NCI-H446 treated with DMSO at 0.1 percent for 48 hours (cell line): Measurements from ENCODE around the gene TMEM178B.
"Not testable (repeated sequence)": the region's sequence is repeated elsewhere in the genome, so short reads cannot be mapped to it uniquely, and the experiment has no call there.

Experiments used
- DNase-seq: peaks from one replicate; lab custom pipeline; 2025; lab: John Stamatoyannopoulos, UW

The TMEM178B gene

DNA sequence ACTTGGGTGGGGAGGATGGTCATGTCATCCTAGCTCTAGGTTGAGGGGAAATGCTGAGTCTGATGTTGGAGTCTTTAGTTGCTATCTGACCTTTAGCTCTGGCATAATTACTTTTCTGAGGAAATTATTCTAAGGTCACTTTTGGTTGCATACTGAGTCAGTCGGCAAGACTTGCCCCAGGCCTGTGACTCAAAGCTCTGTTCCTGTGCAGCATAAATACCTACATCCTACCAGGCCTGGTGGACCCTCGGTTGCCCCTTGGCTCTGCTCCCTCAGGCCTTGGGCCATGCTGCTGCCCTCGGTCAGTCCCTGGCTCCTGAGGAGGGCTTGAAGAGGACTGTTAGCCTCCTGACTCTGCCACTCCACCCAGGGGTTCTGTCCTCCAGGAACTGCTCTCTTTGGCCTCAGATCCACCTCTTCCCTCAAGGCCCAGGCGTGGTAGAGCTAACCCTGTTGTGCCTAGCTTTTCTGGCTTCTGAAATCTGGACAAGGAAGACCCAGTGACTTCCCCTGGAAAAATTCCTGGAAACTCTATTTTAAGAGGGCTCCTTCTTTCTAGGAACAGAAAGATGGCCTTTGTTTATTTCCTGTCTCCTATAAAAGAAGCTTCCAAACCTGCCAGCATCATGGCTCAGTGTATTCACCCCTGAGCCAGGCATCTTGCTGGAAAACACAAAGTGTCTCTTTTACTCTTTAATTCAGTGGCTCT is 71.2 kb downstream of the TMEM178B start:
- no peak for DNase-seq

DNA sequence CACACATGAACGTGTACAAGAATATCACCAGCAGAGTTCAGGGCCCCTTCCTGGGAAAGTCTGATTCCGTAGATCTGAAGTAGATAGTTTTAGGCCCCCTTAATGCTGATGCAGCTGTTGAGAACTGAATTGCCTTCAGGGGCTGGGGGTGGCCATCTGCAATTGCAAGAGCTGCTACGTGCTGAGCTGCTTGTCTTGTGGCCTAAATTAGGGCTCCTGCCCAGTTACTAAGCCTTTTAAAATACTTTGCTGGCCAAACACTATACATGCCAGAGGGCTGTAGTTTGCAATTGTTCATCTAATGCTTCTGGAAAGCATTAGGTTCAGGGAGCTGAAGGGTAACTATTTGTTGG is 71.7 kb downstream of the TMEM178B start:
- no peak for DNase-seq

DNA sequence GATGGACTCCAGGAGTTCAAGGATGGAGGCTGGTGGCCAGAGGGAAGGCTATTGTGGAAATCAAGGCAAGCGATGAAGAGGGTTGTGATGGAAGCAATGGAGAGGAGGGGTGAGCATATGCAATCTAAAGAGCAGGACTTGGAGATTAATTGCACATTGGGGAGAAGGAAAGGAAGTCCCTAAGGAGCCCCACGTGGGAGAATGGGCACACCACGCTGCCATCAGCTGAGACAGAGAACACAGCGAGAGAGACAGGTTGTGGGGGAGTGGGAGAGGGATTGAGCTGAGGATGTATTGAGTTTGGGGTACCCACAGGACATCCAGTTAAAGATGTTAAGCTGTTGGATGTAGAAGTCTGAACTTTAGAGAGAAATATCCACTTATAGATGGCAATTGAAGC is 73.6 kb downstream of the TMEM178B start:
- no peak for DNase-seq

DNA sequence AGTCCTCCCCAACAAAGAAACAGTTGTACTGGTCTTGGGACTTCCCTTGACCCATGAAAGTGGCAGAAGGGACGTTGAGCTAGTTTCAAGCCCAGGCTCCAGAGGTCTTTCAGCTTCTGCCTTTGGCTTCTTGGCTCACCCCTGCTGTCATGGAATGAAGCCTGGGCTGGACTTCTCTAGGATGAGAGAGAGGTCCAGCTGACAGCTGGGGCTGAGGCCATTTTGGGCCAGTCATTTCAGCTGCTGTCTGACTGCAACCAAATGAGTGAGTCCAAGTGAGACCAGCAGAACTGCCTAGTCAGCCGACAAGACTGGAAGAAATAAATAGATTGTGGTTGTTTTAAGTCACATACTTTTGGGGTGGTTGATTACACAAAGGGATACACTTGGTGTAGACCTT is 76.6 kb downstream of the TMEM178B start:
- no peak for DNase-seq

DNA sequence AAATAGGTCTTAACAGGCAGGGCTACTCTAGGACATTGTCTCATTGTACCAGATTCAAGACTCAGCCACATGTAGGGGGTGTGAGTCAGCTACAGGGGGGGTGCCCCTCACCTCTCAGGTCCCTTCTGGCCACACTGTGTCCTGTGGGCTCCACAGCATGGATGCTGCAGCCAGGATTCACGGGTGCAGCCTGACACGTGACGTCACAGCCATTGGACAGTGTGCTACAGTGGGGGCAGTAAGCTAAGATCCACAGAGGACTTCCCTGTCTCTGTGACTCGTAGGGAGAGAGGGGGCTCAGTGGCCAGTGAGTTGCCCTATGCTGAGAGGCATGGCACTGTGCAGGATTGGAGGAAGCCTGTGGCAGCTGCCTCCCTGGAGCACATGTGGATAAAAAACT is 77.9 kb downstream of the TMEM178B start:
- DNase-seq: no peak

DNA sequence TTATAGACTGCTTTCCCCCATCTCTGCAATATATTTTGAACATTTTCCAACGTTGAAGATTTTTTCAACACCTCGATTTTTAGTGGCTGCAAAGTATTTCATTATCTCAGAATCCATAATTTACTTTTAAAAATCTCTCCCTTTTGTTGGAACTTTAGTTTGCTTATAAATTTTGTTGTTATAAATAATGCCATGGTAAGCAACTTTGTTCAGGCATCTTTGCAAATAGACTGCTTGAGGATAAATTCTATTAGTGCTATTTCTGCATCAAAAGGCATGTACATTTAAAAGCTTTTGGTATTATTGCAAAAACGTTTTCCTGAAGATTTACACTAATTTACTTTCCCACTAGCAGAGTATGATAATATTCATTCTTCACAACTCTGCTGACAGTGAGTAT is 79.4 kb downstream of the TMEM178B start:
- DNase-seq: no peak

DNA sequence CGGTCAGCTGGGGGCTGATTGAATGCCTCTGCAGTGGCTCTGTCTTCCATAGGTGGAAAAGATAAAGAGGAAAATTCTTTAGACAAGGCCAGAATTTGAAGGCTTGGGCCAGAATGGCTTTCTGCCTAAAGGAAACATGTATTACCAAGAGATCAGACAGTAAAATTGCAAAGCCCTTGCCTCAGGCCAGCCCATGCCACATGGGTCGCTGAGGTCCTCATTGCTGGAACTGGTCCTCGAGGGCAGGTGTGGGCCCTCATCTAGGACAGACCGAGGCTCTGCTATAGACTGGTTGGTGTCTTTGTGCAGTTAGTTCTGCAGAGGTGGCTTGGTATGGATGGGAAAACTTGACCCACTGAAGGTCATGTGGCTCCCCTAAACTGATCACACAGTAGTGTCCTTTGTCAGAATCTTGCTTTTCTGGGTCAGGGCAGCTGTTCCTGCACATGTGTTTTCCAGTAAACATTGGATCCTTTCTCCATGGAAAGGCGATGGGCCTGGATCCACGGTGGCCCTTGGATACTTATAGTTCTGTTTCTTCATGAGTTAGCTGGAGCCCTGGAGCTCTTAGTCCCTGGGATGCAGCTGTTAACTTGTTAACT is 80.4 kb downstream of the TMEM178B start:
- no peak for DNase-seq

DNA sequence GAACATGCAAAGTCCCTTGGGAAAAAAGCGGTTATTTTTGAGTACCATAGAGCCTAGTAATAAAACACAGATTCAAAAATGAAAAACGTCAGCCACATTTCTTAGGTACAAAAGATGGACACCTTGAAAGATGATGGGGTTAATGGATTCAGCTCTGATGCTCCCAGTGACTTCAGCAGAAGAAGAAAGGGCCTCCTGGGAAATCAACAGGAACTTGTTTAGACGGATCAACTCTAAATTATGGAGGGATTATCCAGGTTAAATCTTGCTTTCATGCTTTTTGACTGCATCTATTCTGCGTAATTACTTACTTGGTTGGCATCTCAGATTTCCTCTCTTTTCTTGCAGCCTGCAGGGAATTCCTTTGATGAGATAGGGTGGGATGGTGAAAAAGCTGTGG is 82.5 kb downstream of the TMEM178B start:
- DNase-seq: no peak

DNA sequence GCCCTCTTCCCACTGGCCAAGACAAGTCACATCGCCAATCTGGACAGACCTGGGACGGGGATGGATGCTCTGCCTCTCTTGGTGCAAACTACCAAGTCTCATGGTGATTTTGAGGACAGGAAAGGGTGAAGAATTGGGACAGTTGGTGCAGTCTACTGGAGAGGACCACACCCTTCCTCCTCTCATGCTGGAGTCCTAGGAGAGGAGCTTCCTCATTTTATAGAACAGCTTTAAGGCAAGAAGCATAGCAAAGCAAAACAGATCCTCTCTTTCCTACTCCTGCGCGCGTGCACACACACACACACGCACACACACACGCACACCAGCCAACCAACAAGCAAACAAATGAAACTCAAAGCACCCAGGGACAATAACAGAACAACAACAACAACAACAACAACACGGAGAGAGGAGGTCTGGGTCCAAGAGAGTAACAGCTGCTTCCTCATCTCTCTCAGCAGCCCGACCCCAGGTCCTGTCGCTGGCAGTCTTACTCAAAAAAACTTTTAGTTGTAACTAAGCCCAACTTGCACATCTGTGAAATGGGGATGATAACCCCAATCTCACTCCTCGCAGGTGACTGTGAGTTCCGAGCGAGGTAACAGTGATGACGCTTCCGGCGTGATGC is 83.4 kb downstream of the TMEM178B start:
- no peak for DNase-seq

DNA sequence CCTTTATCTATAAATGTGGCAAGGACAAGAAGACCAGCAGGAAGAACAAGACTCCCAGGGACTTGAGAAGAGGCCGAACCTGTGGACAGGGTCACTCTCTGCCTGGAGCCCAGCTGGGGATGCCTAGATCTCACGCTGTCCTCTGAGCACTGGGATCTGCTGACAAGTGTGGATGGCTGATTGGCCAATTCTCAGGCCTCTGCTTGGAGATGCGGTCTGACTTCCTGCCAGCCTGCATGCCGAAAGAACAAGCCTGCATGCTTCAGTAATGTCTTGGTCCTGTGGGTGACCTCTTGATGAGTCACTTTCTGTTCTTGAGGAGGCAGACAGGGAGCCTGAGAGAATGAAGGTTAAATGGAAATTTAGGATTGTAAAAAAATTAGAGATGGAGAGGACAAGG is 84.7 kb downstream of the TMEM178B start:
- no peak for DNase-seq

DNA sequence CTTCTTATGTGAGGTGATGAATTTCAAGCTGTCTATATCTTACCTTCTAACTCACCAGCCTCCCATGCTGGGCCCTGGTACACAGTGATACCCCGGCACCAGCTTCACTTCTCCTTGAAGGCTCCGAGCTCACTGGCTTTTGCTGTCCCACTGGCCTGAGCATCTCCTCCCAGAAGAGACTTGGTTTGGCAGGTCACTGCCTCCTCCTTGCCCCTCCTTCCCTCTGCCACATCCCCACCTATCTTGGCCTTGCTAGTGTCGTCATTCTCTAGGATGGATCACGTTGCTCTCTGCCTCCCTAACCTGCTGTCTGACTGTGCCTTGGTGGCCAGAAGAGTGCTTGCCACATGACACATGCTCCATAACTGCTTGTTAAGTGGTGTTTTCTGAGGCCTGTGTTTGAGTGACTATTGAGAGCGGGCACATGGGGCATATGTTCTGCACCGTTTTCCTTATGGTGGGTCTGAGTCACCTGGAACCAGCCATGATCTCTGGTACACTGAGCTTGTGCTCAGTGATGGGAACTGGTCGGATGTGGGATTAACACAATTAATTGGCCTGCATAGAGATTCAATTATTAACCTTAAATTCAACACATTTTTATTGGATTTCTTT is 86.5 kb downstream of the TMEM178B start:
- no peak for DNase-seq

DNA sequence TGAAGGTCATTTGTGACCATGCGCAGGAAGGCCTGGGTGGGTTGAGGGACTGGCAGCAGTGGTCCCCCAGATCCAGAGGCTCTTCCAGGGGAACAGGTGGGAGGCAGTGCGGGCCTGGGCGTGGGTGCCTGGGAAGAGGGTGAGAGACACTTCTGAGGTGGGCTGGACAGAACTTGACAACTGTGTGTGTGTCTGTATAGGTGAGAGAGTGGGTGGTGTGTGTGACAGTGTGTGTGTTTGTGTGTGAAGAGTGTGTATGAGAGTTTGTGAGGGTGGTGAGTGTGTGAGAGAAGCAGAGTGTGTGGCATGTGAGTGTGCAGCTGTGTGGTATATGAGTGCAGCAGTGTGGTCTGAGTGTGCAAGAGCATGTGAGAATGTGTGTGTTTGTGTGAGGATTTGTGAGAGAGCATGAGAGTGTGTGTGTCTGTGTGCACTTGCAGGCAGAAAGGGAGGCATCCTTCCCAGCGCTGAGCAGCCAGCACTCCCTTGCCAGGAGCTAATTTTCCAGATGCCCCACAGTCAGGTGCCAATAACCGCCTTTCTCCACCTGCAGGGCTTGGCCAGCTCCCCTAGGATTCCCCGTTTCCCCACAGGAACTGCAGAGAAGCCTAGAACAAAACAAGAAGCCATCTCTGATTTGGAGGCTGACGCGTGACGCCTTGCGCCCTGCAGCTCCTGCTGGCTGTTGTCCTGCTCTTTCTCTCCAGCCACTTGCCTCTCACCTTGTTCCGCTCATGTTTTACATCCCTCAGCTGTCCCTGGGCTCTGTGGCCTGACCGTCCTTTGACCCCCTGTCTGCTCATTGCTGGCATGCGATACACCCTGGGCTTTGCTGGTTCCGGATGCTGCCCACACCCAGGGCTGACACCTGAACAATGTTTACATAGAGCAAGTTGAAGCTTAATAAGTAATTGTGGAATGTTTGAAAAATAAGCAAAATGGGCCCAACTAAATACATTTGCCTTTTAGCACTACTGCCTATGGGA is 88.0 kb downstream of the TMEM178B start:
- DNase-seq: no peak

DNA sequence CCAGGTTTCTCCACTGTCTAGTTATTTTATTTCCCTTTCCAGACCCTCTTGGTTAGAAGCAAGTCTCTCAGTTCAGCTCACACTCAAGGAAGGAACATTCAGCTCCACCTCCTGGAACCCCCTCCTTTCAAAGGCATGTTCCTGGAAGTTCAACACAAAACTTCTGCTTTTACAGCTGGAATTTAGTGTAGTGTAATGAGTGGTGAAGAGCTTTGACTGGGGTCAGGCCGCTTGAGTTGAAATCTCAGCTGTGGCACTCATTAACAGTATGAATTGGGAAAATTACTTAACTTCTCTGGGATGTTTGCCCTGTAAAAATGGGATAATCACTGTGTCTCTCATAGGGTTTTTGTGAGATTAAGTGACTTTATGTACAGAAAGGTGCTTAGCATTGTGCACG is 91.7 kb downstream of the TMEM178B start:
- no peak for DNase-seq

DNA sequence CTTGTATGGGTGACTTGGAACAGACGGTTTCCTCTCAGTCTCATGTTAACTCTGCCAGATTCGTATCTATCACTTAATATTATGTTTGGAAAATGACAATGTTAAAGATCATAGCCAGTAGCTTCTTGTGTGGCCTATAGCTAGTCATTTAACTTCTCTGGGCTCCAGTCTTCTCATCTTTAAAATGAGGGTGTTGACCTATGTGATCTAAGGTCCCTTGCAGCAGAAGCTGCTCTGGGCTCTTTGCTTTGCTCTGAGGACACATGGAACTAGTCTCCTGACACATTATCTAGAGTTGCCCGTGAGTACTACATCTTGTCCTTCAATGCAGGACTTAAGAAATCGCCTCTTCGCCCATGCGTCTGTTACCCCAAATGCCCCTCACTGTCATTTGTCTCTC is 93.1 kb downstream of the TMEM178B start:
- no peak for DNase-seq

DNA sequence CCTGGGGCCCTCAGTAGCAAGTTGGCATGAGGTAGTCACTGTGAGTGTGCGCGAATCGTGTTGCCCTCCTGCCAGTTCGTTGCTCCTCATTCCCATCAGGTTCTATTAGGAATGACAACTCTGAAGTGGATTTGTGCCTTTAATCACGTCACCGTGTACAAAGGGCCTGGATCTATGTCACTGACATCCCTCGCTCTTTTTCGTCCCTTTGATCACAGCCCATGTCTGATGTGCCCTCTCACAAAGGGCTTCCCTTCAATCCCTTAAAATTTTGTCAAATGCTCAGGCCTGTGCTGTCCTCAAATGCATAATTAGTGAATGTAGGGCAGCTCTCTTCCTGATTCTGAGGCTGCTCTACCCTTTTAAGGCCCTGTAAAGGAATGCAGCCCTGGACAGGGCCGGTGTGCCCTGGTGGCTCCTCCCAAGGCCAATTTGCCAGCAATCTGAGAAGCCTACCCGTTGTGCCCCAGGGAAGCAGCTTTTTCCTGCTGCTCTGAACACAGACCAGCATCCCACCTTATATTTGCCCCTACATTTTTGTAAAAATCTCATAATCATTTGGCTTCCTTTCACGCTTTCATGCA is 93.6 kb downstream of the TMEM178B start:
- no peak for DNase-seq

DNA sequence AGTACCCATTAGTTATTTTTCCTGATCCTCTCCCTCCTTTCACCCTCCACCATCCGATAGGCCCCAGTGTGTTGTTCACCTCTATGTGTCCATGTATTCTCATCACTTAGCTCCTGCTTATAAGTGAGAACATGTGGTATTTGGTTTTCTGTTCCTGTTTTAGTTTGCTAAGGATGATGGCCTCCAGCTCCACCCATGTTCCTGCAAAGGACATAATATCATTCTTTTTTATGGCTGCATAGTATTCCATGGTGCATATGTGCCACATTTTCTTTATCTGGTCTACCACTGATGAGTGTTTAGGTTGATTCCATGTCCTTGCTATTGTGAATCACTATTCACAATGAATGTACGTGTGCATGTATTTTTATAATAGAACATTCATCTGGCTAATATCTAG is 95.3 kb downstream of the TMEM178B start:
- not testable (repeated sequence) for DNase-seq

DNA sequence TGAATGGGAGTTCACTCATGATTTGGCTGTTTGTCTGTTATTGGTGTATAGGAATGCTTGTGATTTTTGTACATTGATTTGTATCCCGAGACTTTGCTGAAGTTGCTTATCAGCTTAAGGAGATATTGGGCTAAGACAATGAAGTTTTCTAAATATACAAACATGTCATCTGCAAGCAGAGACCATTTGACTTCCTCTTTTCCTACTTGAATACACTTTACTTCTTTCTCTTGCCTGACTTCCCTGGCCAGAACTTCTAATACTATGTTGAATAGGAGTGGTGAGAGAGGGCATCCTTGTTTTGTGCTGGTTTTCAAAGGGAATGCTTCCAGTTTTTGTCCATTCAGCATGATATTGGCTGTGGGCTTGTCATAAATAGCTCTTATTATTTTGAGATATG is 101.9 kb downstream of the TMEM178B start:
- DNase-seq: not testable (repeated sequence)

DNA sequence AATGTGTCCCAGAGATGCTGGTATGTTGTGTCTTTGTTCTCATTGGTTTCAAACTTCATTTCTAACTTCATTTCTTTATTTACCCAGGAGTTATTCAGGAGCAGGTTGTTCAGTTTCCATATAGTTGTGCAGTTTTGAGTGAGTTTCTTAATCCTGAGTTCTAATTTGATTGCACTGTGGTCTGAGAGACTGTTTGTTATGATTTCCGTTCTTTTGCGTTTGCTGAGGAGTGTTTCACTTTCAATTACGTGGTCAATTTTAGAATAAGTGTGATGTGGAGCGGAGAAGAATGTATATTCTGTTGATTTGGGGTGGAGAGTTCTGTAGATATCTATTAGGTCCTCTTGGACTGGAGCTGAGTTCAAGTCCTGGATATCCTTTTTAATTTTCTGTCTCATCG is 103.3 kb downstream of the TMEM178B start:
- not testable (repeated sequence) for DNase-seq

DNA sequence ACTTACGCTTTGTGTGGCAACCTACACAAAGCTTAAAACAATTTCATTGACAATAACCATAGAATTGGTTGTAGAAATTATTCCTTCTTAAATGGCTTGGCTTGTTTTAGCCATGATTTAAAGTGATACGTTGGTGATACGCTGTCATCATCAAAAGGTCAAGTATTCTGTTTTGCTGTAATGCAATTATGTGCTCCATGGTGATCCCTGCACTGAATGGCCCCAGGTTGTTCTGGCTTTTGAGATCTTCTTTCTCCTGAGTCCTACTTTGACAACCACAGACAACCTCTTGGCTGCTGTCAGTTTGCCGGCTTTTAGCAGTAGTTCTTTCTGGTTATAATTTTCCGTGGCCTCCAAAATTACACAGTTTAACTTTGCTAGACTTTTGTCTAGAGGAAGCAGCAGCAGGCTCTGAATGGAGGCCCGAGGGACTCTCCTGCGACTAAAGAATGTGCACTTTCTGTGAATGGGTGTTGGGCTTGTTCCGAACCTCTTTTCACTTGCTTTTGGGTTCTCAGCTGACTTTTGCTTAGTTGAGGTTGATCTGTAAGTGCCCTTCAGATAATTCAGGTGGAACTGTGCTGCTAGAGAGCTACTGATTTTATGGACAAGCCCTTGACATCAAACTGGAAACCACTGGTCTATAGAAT is 104.7 kb downstream of the TMEM178B start:
- no peak for DNase-seq

DNA sequence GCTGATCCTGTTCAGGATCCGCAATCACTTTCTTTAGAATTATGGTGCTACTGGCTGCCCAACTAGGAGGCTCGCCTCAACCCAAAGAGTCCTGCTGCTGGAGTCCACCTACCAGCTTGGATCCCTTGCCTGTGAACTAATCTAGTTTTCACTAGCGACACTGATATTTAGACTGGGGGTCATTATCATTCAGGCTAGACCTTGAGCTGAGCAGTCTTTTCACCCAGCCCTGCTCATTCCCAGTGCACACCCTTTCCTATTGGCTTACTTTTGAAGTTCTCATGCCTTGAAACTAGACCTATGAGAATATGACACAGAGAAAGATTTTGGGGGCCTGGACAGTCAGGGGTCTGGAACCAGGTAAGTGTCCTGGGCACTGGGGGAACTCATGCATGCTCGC is 107.9 kb downstream of the TMEM178B start:
- no peak for DNase-seq

DNA sequence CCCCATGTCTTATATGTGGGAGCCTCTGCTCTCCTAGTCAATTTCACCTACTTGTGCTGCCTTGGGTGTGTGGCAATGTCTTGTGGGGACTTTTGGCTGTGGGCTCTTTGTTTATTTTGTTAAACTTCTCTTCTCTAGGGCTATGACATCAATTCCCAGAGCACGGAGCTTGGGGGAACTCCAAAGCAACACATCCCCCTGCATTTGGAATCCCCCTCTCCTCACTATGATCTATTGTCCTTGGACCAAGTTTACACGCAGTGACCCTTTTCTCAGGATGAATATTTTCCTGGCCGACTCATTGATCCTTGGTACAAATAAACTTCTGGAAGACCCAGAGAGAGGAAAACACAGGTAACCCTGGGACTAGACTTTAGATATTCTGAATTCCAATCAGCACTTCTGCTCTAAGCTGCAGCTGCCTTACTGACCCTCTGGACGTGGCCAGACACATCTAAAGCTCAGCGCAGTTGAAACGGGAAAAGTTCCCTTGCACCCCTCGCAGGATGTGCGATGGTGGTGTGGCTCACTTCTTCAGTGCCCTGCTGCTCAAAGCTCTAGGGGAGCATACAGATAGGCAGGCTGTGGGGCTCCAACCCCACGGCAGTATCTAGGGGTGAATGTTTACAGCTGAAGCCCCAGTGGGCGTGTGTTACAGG is 110.8 kb downstream of the TMEM178B start:
- DNase-seq: no peak
